Spleen (tissue), 11 donors: ENCODE measurements around the gene ABCC8. TPM values are rescaled to one million over a fixed set of nuclear protein-coding genes. Genes with fewer than 3 reads are reported as not detected.

ENCODE experiments used
- DNase-seq: peaks from one replicate; pipeline ENCODE4 v3.0.0-alpha.2; 2020
- H3K27ac ChIP-seq, 8 donors: fragments of 200-600 bp; sonication (generic) in 7 of 8; 1 replicate in 4 of 8; 2 replicates in 4 of 8; pipeline versions ENCODE4 v1.5.0 to v1.8.0; 2016 to 2021; ENCODE audit warnings: inconsistent platforms in 4 of 8, mild to moderate bottlenecking in 4 of 8, moderate library complexity in 1 of 8
- H3K27me3 ChIP-seq, 7 donors: fragments of 200-600 bp; sonication (generic) in 6 of 7; replicated peaks in 1 of 7; 1 replicate in 4 of 7; 2 replicates in 3 of 7; pipeline versions ENCODE4 v1.5.0 to v1.8.0; 2016 to 2021; ENCODE audit warnings: inconsistent platforms in 3 of 7, mild to moderate bottlenecking in 1 of 7
- H3K36me3 ChIP-seq, 6 donors: fragments of 200-600 bp; sonication (generic) in 5 of 6; 1 replicate in 4 of 6; 2 replicates in 2 of 6; pipeline versions ENCODE4 v1.5.0 to v1.8.0; 2016 to 2021; ENCODE audit warnings: inconsistent platforms in 2 of 6
- H3K4me1 ChIP-seq, 6 donors: fragments of 200-600 bp; sonication (generic) in 5 of 6; 1 replicate in 3 of 6; 2 replicates in 3 of 6; pipeline versions ENCODE4 v1.5.0 to v1.8.0; 2016 to 2021; ENCODE audit warnings: inconsistent platforms in 3 of 6
- H3K4me3 ChIP-seq, 8 donors: fragments of 200-600 bp; sonication (generic) in 7 of 8; 1 replicate in 4 of 8; 2 replicates in 4 of 8; pipeline versions ENCODE4 v1.5.0 to v1.8.0; 2016 to 2021; ENCODE audit warnings: inconsistent platforms in 4 of 8, mild to moderate bottlenecking in 4 of 8, moderate library complexity in 2 of 8
- H3K9me3 ChIP-seq, 8 donors: fragments of 200-600 bp; sonication (generic) in 7 of 8; 1 replicate in 4 of 8; 2 replicates in 4 of 8; pipeline versions ENCODE4 v1.5.0 to v1.8.0; 2016 to 2021; ENCODE audit warnings: inconsistent platforms in 4 of 8
- POLR2A ChIP-seq, 3 donors: fragments of 450-650 bp; IDR thresholded peaks; one replicate each; pipeline ENCODE4 v1.5.1; 2017; ENCODE audit warnings: antibody characterized with exemption in 3 of 3, mild to moderate bottlenecking in 1 of 3
- POLR2AphosphoS5 ChIP-seq, 3 donors: sonication (generic); formaldehyde crosslinking; IDR thresholded peaks; one replicate each; pipeline ENCODE4 v1.5.1; 2017; ENCODE audit warnings: antibody characterized with exemption in 3 of 3
- WGBS, 5 donors: extraction: QIAGEN DNeasy Blood & Tissue Kit in 3 of 5; methylation state at CpG; one replicate each; pipeline versions ENCODE4 v1.1.5 to v1.1.7; 2013 to 2018; 5-methylcytosine and 5-hydroxymethylcytosine counted together
- intact Hi-C: fragments of 100-400 bp; cut with DNase I; formaldehyde crosslinking; loops from one replicate; pipeline ENCODE4 v1.15.0; 2023; ENCODE audit warnings: low total_unique reads
- polyA plus RNA-seq, 3 donors: library from polyadenylated mRNA; stranded (reverse); fragments of 200-250 nt; gene quantifications; one replicate each; pipeline ENCODE4 v1.2.1, GENCODE V29; 2013
- total RNA-seq, 7 donors: library from RNA; depleted of rRNA in 3 of 7; stranded (reverse); fragments of >200 nt in 3 of 7; fragmentation: NEBNext Ultra II Directional in 4 of 7; extraction: Animal tissue kit (Norgen Biotek cat#: 25700) in 4 of 7; gene quantifications; one replicate each; pipeline versions ENCODE4 v1.1.0 to v1.2.1, GENCODE V29; 2016 to 2021
- TF ChIP-seq, protein P1 (sequence below), 11 experiments: fragments of 200-600 bp in 7 of 11; fragments of 450-650 bp in 4 of 11; sonication (generic) in 4 of 11; IDR thresholded peaks in 8 of 11; conservative IDR thresholded peaks in 3 of 11; 1 replicate in 7 of 11; 2 replicates in 4 of 11; pipeline versions ENCODE4 v1.4.0 to v1.8.0; 2016 to 2021; ENCODE audit warnings: antibody characterized with exemption in 11 of 11, inconsistent platforms in 4 of 11, mild to moderate bottlenecking in 1 of 11
- donor health status: healthy with polysubstance abuse.
- donor health status: DM: no; HTN: no; CAD: no; lungs with moderate emphysema.
- donor health status: DM: no; HTN: no; CAD: no.
- donor health status: Bipolar disorder and iron deficiency.
- donor health status: healthy.
- donor health status: DM: no; HTN: no; CAD: no.
- donor health status: DM: yes; HTN: yes; CAD: no.

Gene ABCC8
- total and polyA plus RNA-seq, 10 donors: 0.26 to 1.3 (median 0.48) TPM; not detected in 2

DNA sequence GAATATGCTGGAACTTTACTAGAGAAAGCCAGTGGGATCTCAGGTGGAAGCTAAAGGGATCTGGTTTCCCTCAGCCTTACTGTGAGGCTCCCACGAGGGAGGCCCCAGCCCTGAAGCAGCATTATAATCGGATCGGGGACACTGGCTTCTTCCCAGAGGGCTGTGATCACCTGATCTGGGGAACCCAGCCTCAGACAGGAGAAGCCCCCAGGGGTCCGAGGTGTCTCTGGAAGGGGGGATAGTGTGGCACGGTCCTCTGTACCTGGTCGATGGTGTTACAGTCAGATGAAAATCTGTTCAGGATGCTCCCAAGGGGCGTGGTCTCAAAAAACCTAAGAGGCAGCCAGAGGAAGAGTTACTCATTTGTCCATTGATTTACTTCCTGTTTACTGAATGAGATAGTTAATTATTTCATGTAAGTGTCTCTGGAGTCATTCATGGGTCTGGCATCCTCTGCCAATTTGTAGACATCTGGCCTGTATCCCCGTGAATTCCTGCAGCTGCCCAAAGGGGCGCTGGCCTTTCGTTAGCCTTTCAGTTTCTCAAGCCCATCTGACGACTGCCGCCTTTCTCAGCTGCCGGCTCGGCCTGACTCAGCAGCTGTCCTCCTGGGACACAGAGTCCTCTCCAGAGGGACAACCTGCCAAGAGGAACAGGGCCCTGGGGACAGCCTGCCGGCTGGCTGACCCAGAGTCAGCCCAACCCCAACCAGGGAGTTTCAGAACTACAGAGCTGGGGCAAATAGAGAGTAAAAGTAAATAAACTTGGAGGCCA is 71.2 kb downstream of the ABCC8 start:
- TF ChIP-seq POLR2A (IDR thresholded peaks at IDR 0.05): no peak
- TF ChIP-seq, protein P1, sequence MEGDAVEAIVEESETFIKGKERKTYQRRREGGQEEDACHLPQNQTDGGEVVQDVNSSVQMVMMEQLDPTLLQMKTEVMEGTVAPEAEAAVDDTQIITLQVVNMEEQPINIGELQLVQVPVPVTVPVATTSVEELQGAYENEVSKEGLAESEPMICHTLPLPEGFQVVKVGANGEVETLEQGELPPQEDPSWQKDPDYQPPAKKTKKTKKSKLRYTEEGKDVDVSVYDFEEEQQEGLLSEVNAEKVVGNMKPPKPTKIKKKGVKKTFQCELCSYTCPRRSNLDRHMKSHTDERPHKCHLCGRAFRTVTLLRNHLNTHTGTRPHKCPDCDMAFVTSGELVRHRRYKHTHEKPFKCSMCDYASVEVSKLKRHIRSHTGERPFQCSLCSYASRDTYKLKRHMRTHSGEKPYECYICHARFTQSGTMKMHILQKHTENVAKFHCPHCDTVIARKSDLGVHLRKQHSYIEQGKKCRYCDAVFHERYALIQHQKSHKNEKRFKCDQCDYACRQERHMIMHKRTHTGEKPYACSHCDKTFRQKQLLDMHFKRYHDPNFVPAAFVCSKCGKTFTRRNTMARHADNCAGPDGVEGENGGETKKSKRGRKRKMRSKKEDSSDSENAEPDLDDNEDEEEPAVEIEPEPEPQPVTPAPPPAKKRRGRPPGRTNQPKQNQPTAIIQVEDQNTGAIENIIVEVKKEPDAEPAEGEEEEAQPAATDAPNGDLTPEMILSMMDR (IDR thresholded peaks at IDR 0.05 in 8 of 11, conservative IDR thresholded peaks at IDR 0.05 in 3 of 11): peak in 2 of 11 experiments; percentile 17 to 28
- peak; percentile 81 to 82 (median 82) for TF ChIP-seq POLR2AphosphoS5 (IDR thresholded peaks at IDR 0.05)
- H3K36me3 ChIP-seq: no peaks in the 10 kb centered on the region
- peaks cover 0 to 19% (median 4%) of the 10 kb centered on the region in 6 donors for H3K4me1 ChIP-seq
- intact Hi-C loops: no loop called here
- no peak overlapping the region for H3K4me3 ChIP-seq
- peak; percentile 84 for DNase-seq
- H3K27me3 ChIP-seq: no peaks in the 10 kb centered on the region
- no peaks in the 10 kb centered on the region for H3K9me3 ChIP-seq
- 44 to 64% (median 63%) methylated on average over 13 to 15 of the region's 15 CpGs for WGBS, 5 donors
- peak overlapping the region in 6 of 8 donors; percentile 20 to 74 (median 64) for H3K27ac ChIP-seq

DNA sequence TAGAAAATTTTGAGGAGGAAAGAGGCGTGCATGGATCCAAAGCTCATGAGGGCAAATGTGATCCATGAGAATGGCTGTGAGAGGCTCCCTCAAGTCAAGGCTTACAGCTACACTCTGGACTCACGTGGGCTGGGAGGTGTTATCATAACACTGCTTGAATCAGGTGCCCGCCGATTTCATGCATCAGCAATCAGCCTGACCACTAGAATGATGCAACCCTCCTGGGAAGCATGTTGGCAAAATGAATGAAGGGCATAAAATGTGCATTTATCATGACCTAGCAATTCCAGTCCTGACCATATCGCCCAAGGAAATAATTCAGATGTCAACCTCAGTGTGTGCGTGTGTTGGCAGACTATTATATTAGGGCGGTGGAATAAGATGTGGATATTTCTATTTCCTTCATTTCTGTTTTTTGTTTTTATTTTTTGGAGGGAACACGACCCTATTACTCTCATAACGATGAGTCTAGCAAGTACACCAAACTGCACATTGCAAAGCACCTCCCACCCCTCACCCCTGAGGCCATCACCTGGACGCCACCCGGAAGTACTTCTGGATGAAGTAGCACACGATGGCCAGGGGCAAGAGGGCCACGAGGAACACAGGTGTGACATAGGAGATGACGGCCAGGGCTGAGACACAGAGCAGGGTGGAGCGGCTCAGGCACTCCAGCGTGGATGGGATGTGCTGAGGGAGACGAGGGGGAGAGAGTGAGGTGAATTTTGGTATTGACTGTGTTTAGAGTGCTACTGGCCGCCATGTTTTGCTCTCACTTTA is 72.5 kb downstream of the ABCC8 start:
- intact Hi-C loops: no loop called here
- Histone ChIP-seq H3K27ac (no peak overlapping the region), H3K9me3 (no peaks in the 10 kb centered on the region), H3K4me3 (no peak overlapping the region), H3K4me1 (peaks cover 0 to 19% (median 6%) of the 10 kb centered on the region in 6 donors), H3K27me3 (no peaks in the 10 kb centered on the region), H3K36me3 (no peaks in the 10 kb centered on the region)
- TF ChIP-seq, protein P1 (IDR thresholded peaks at IDR 0.05 in 8 of 11, conservative IDR thresholded peaks at IDR 0.05 in 3 of 11): no peak
- no peak for TF ChIP-seq POLR2AphosphoS5 (IDR thresholded peaks at IDR 0.05)
- no peak for DNase-seq
- 83 to 87% (median 86%) methylated on average over 18 of the region's 18 CpGs for WGBS, 5 donors

DNA sequence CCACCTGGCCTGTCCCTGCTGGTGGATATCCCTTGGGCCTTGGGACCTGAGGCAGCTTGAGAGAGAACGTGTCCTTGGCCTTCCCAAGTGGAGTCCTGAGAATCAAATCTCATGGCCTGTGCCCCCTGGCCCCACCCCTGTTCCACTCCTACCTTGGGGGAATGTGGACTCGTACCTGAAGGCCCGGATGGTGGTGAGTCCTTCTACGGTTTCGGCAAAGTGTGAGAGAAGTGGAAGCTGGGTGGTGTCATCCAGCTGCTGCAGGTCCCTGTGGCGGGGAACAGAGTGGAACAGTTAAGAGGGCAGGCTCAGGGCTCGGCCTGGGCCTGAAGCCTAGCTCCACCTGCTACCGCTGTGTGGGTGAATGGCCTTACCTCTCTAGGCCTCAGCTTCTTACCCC is 74.2 kb downstream of the ABCC8 start:
- Histone ChIP-seq H3K27me3 (no peaks in the 10 kb centered on the region), H3K27ac (no peak overlapping the region), H3K4me3 (no peak overlapping the region), H3K36me3 (no peaks in the 10 kb centered on the region), H3K4me1 (peaks cover 0 to 19% (median 6%) of the 10 kb centered on the region in 6 donors), H3K9me3 (no peaks in the 10 kb centered on the region)
- TF ChIP-seq, protein P1 (IDR thresholded peaks at IDR 0.05 in 8 of 11, conservative IDR thresholded peaks at IDR 0.05 in 3 of 11): no peak
- TF ChIP-seq POLR2A (IDR thresholded peaks at IDR 0.05): no peak
- TF ChIP-seq POLR2AphosphoS5 (IDR thresholded peaks at IDR 0.05): no peak
- WGBS, 5 donors: 86 to 99% (median 92%) methylated on average over 8 of the region's 8 CpGs
- peak; percentile 57 for DNase-seq
- intact Hi-C loops: no loop called here

DNA sequence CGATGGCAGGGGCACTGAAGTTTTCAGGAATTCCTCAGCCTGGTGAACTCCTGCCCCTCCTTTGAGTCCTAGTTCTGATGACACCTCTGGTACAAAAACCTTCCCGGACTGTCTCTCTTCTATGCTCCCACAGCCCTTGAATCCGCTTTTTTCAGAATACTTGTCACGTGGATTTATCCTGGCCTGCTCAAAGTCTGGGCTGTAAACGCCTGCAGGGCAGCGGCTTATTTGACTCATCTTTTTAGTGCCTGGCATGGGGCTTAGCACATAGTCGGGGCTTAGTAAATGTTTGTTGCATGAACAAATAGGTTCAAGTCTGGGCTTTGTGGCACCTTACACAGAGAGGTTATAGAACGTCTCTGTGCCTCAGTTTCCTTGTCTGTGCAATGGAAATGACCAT is 74.8 kb downstream of the ABCC8 start:
- 90 to 94% (median 92%) methylated on average over 8 of the region's 8 CpGs for WGBS, 5 donors
- Histone ChIP-seq H3K4me3 (no peak overlapping the region), H3K27me3 (no peaks in the 10 kb centered on the region), H3K4me1 (peaks cover 0 to 19% (median 6%) of the 10 kb centered on the region in 6 donors), H3K9me3 (no peaks in the 10 kb centered on the region), H3K36me3 (no peaks in the 10 kb centered on the region), H3K27ac (no peak overlapping the region)
- TF ChIP-seq, protein P1 (IDR thresholded peaks at IDR 0.05 in 8 of 11, conservative IDR thresholded peaks at IDR 0.05 in 3 of 11): no peak
- TF ChIP-seq POLR2AphosphoS5 (IDR thresholded peaks at IDR 0.05): no peak
- no peak for TF ChIP-seq POLR2A (IDR thresholded peaks at IDR 0.05)
- no peak for DNase-seq
- intact Hi-C loops: no loop called here
